Activated CD4-positive, alpha-beta T cell treated with anti-CD3 and anti-CD28 coated beads, Interleukin-2, amount 10 ng/mL, durations not matched to agents 24 days and 14 days (primary cell): ENCODE measurements around the gene ZBTB48. TPM values are rescaled to one million over a fixed set of nuclear protein-coding genes. Genes with fewer than 3 reads are reported as not detected.

Source experiments
- DNase-seq: peaks from one replicate; pipeline ENCODE4 v3.0.0; 2022
- H3K27ac Mint-ChIP-seq: one replicate; pipeline ENCODE4 v1.8.0; 2022; ENCODE audit warnings: mild to moderate bottlenecking, mixed read lengths
- H3K27me3 Mint-ChIP-seq: one replicate; pipeline ENCODE4 v1.8.0; 2022; ENCODE audit warnings: mixed read lengths
- H3K36me3 Mint-ChIP-seq: one replicate; pipeline ENCODE4 v1.8.0; 2022; ENCODE audit warnings: low read depth, mild to moderate bottlenecking, mixed read lengths
- H3K4me1 Mint-ChIP-seq: one replicate; pipeline ENCODE4 v1.8.0; 2021; ENCODE audit warnings: mixed read lengths
- H3K4me3 Mint-ChIP-seq: one replicate; pipeline ENCODE4 v1.8.0; 2022; ENCODE audit warnings: mild to moderate bottlenecking, moderate library complexity, mixed read lengths
- H3K9me3 Mint-ChIP-seq: one replicate; pipeline ENCODE4 v1.8.0; 2021; ENCODE audit warnings: mixed read lengths
- intact Hi-C: fragments of 100-400 bp; cut with micrococcal nuclease; formaldehyde crosslinking; loops from one replicate; pipeline ENCODE4 v1.15.1; 2023
- total RNA-seq: library from RNA; stranded (reverse); gene quantifications from 2 replicates; pipeline ENCODE4 v1.2.3, GENCODE V29; 2022

Gene ZBTB48
- total RNA-seq, 1 donor from 2014 or later = 32.9 TPM

DNA sequence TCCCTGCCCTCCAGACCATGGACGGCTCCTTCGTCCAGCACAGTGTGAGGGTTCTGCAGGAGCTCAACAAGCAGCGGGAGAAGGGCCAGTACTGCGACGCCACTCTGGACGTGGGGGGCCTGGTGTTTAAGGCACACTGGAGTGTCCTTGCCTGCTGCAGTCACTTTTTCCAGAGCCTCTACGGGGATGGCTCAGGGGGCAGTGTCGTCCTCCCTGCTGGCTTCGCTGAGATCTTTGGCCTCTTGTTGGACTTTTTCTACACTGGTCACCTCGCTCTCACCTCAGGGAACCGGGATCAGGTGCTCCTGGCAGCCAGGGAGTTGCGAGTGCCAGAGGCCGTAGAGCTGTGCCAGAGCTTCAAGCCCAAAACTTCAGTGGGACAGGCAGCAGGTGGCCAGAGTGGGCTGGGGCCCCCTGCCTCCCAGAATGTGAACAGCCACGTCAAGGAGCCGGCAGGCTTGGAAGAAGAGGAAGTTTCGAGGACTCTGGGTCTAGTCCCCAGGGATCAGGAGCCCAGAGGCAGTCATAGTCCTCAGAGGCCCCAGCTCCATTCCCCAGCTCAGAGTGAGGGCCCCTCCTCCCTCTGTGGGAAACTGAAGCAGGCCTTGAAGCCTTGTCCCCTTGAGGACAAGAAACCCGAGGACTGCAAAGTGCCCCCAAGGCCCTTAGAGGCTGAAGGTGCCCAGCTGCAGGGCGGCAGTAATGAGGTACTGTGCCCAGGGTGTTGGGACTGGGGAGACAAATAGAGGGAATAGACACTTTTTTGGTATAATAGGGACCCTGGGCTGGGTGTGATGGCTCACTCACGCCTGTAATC, 1.0 kb downstream of the ZBTB48 start:
- H3K9me3 Mint-ChIP-seq = no peaks in the 10 kb centered on the region
- peak overlapping the region; percentile 96 for H3K4me3 Mint-ChIP-seq
- peaks cover 30% of the 10 kb centered on the region for H3K4me1 Mint-ChIP-seq
- peak overlapping the region; percentile 93 for H3K27ac Mint-ChIP-seq
- peak; percentile 67 for DNase-seq
- intact Hi-C loops = loop anchor here (1.0 kb wide), 1 partner anchor 20 kb away; no protein-coding TSS in a partner anchor
- H3K36me3 Mint-ChIP-seq = peaks cover 8% of the 10 kb centered on the region
- H3K27me3 Mint-ChIP-seq = no peaks in the 10 kb centered on the region

DNA sequence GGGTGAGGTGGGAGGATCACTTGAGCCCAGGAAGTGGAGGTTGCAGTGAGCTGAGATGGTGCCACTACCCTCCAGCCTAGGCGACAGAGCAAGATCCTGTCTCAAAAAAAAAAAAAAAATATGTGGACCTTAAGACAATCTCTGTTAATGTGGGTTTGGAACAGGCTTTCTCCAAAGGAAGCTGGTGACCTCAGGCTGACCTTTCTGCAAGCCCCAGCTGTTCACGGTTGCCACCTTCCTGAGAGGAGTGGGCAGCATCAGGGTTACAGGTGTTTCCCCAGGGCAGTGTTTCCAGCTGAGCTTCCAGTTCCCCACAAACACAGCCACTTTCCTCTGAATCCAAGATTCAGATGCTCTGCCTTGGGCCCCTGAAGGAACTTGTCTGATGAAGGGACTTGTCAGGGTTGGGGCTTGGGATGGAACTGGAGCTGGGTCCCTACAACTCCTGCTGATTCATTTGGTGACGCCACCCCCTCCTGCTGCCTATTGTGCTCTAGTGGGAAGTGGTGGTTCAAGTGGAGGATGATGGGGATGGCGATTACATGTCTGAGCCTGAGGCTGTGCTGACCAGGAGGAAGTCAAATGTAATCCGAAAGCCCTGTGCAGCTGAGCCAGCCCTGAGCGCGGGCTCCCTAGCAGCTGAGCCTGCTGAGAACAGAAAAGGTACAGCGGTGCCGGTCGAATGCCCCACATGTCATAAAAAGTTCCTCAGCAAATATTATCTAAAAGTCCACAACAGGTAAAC, 1.9 kb downstream of the ZBTB48 start:
- Mint-ChIP-seq H3K9me3 (no peaks in the 10 kb centered on the region), H3K4me1 (peaks cover 30% of the 10 kb centered on the region), H3K27me3 (no peaks in the 10 kb centered on the region), H3K36me3 (peaks cover 8% of the 10 kb centered on the region), H3K4me3 (peak overlapping the region; percentile 96), H3K27ac (peak overlapping the region; percentile 10)
- intact Hi-C loops = no loop called here
- DNase-seq = no peak

DNA sequence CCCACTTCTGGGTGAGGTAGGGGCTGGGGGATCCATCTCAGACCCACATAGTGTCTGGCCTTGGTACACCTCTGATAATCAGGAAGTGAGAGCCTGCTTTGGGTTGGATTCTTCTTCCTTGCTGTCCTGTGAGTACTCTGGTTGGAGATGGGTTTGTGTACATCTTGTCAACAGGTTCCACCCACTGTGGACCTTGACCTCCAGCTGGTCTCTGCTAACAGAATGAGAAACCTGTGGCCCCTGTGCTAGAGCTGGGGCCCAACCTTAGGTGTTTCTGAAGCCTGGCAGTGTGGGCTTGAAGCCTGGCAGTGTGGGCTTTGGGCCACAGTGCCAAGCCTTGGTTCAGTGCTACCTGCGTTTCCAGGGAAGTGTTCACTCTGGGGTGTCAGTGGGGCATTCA, 2.6 kb downstream of the ZBTB48 start:
- intact Hi-C loops = no loop called here
- Mint-ChIP-seq H3K36me3 (peaks cover 8% of the 10 kb centered on the region), H3K27ac (peak overlapping the region; percentile 45), H3K4me1 (peaks cover 31% of the 10 kb centered on the region), H3K27me3 (no peaks in the 10 kb centered on the region), H3K4me3 (peak overlapping the region; percentile 41), H3K9me3 (no peaks in the 10 kb centered on the region)
- DNase-seq = no peak

DNA sequence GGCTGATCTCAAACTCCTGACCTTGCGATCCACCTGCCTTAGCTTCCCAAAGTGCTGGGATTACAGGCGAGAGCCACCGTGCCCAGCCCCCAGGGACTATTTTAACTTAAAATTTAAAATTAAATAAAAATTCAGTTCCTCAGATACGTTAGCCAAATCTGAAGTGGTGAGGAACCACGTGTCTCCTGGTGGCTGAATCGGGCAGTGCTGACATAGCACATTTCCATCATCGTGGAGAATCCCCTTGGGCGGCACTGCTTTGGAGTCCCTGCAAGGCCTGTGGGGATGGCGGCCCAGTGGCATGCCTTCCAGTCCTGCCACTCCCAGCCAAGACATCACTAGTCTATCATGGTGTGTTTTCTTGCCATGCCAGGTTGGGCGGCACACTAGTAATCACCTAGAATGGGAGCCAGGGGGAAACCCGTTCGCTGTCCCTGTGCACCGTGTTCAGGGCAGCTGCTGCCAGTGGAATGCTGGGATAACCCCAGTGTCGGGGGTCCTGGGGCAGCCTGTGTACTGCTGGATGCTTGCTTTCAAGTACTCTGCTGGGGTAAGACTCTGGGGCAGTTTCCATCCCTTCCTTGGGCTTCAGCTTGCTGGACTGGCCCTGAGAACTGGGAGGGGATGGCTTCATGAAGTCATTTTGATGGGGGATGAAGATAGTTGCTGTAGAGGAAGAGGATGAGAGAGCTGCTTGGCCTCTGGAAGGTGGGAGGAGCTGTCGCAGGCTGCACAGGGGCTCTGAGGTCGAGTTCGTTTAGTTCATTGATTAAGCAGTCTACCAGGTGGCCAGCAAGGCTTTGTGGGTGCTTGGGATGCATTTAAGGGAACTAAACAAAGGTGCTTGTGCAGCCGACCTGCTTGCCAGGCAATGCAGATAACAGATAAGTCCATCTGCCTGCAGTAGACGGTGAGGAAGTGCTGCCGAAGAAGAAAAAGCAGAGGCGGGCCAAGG, 4.6 kb downstream of the ZBTB48 start:
- H3K27me3 Mint-ChIP-seq = no peaks in the 10 kb centered on the region
- no peak overlapping the region for H3K4me3 Mint-ChIP-seq
- DNase-seq = no peak
- no peaks in the 10 kb centered on the region for H3K9me3 Mint-ChIP-seq
- intact Hi-C loops = no loop called here
- no peak overlapping the region for H3K27ac Mint-ChIP-seq
- peaks cover 31% of the 10 kb centered on the region for H3K4me1 Mint-ChIP-seq
- peaks cover 8% of the 10 kb centered on the region for H3K36me3 Mint-ChIP-seq

DNA sequence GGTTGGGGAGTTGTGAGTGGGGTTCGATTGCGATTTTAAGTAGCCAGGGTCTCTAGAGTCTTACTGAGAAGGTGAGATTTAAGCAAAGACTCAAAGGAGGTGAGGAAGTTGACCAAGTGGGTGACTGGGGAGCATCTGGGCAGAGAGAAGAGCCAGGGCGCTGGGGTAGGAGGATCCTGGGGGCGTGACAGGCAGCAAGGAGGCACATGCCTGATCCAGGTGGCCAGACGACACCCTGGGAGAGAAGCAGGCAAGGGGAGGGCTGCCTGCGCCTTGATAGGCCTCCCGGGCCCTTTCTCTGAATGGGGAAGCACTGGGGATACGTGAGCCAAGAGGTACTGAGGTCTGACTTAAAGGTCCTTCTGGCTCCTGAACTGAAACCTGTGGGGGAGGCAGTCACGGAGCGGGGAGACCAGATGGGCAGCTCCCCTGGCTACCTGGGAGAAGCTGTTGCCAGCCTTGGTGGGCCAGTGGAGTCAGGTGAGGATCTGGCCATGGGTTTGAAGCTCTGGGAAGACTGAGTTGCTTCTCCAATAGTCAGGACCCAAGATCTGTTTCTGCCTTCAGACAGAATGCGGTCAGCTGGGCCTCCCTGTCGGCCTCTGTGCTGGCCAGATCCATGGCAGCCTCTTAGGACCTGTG, 5.4 kb downstream of the ZBTB48 start:
- Mint-ChIP-seq H3K27ac (no peak overlapping the region), H3K36me3 (peaks cover 11% of the 10 kb centered on the region), H3K27me3 (no peaks in the 10 kb centered on the region), H3K9me3 (no peaks in the 10 kb centered on the region), H3K4me1 (peaks cover 29% of the 10 kb centered on the region), H3K4me3 (no peak overlapping the region)
- DNase-seq = no peak
- intact Hi-C loops = no loop called here

DNA sequence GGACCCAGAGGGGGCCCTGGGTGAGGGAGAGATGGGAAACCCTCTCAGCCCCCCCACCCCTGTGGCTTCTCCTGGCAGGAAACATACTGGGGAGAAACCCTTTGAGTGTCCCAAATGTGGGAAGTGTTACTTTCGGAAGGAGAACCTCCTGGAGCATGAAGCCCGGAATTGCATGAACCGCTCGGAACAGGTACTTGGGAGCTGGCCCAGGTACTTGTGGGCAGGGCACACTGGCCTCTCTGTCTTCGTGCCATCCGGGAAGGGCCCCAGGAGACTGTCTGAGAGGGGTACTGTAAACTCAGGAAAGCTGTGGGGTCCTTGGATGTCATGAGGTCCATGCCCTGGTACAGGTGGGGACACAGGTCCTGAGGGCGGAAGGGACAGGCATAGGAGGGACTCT, 6.0 kb downstream of the ZBTB48 start:
- Mint-ChIP-seq H3K27ac (no peak overlapping the region), H3K4me1 (peaks cover 24% of the 10 kb centered on the region)
- intact Hi-C loops = no loop called here

DNA sequence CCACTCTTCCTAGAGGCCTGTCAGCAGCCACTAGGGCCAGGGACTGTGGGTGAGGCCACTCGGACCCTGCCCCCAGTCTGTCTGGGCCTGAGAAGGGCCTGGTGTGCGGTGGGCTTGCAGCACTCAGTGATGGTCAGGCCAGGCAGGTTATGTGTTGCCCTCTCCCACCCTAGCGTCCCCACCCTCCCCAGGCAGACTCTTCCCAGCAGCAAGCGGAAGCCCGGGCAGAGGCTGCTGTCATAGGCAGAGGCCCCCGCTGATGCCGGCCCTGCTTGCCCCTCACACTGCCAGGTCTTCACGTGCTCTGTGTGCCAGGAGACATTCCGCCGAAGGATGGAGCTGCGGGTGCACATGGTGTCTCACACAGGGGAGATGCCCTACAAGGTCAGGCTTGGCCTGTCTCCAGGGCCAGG, 6.6 kb downstream of the ZBTB48 start:
- DNase-seq = no peak
- H3K36me3 Mint-ChIP-seq = peaks cover 17% of the 10 kb centered on the region
- no peaks in the 10 kb centered on the region for H3K9me3 Mint-ChIP-seq
- intact Hi-C loops = no loop called here
- peaks cover 21% of the 10 kb centered on the region for H3K4me1 Mint-ChIP-seq
- H3K4me3 Mint-ChIP-seq = no peak overlapping the region
- no peaks in the 10 kb centered on the region for H3K27me3 Mint-ChIP-seq
- H3K27ac Mint-ChIP-seq = no peak overlapping the region

More for the DNA sequence above, 6.0 kb downstream of the ZBTB48 start:
- Mint-ChIP-seq H3K9me3 (no peaks in the 10 kb centered on the region), H3K27me3 (no peaks in the 10 kb centered on the region), H3K36me3 (peaks cover 16% of the 10 kb centered on the region), H3K4me3 (no peak overlapping the region)
- DNase-seq = no peak

DNA sequence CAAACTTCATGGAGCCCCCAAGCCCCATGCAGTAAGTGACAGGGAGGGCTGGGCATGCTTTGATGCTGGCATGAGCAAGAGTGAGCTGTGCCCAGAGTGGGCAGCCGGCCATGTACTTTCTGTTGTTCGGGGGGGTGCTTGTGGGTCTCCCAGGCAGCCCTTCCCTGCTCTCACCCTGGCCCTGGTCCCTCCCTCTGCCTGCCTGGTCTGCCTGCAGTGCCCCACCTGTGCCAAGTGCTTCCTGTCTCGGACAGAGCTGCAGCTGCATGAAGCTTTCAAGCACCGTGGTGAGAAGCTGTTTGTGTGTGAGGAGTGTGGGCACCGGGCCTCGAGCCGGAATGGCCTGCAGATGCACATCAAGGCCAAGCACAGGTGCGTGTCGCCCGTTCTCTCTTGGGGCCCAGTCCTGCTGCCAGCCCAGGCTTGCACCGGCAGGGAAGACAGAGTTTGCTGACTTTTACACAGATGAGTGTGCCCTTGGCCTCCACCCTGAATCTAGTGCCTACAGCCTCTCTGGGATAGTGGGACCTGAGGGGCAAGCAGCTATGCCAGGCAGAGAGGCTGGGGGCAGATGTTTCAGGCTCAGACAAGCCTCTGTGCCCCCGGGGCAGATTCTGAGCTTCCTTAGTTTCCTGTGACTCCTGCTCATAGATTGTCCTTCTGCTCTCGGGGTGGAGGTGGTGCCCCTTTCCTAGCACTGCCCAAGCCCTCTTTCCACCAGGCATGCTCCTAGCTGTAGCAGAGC, 7.6 kb downstream of the ZBTB48 start:
- H3K27ac Mint-ChIP-seq = peak overlapping the region; percentile 16
- intact Hi-C loops = no loop called here

DNA sequence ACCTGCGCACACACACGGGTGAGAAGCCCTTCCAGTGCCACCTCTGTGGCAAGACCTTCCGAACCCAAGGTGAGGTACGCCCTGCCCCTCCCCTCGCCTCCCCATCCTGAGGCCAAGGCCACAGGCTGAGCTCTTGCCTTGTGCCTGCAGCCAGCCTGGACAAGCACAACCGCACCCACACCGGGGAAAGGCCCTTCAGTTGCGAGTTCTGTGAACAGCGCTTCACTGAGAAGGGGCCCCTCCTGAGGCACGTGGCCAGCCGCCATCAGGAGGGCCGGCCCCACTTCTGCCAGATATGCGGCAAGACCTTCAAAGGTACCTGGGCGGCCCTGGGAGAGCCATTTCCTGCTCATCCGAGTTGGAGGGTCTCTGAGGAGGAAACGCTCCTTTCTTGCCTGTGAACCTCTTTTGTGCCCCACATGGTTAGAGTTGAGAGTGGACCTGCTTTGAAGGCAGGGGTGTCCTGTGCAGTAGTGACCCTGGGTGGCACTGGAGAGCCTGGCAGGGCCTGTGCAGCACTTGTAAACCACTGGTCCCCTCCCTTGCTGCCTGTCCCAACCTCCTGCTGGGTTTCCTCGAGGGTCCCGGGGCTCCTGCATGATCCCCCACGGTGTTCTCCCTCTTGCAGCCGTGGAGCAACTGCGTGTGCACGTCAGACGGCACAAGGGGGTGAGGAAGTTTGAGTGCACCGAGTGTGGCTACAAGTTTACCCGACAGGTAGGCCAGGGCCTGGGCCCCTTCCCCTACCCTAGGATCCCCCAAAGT, 8.5 kb downstream of the ZBTB48 start:
- DNase-seq = no peak
- Mint-ChIP-seq H3K4me3 (no peak overlapping the region), H3K27ac (peak overlapping the region; percentile 16), H3K9me3 (no peaks in the 10 kb centered on the region), H3K27me3 (no peaks in the 10 kb centered on the region), H3K36me3 (peaks cover 15% of the 10 kb centered on the region), H3K4me1 (peaks cover 18% of the 10 kb centered on the region)
- intact Hi-C loops = no loop called here

More for the DNA sequence above, 7.6 kb downstream of the ZBTB48 start:
- H3K9me3 Mint-ChIP-seq = no peaks in the 10 kb centered on the region
- H3K4me1 Mint-ChIP-seq = peaks cover 19% of the 10 kb centered on the region
- no peaks in the 10 kb centered on the region for H3K27me3 Mint-ChIP-seq
- H3K36me3 Mint-ChIP-seq = peaks cover 15% of the 10 kb centered on the region
- DNase-seq = no peak
- no peak overlapping the region for H3K4me3 Mint-ChIP-seq

DNA sequence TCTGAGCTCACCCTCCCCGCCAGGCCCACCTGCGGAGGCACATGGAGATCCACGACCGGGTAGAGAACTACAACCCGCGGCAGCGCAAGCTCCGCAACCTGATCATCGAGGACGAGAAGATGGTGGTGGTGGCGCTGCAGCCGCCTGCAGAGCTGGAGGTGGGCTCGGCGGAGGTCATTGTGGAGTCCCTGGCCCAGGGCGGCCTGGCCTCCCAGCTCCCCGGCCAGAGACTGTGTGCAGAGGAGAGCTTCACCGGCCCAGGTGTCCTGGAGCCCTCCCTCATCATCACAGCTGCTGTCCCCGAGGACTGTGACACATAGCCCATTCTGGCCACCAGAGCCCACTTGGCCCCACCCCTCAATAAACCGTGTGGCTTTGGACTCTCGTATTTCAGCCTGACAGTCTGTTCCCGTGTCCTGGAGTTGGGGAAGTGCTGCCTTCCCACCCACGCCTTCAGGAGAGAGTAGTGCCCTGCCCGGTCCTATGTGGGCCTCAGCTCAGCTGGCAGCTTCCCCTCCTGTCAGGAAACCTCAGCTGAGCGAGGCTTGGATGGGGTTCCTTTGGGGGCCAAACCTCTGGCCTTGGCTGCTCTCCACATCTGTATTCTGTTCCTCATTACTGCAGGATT, 9.2 kb downstream of the ZBTB48 start:
- intact Hi-C loops = no loop called here
- Mint-ChIP-seq H3K4me3 (no peak overlapping the region), H3K27ac (no peak overlapping the region), H3K36me3 (peaks cover 20% of the 10 kb centered on the region), H3K27me3 (no peaks in the 10 kb centered on the region), H3K9me3 (no peaks in the 10 kb centered on the region), H3K4me1 (peaks cover 20% of the 10 kb centered on the region)
- DNase-seq = no peak

DNA sequence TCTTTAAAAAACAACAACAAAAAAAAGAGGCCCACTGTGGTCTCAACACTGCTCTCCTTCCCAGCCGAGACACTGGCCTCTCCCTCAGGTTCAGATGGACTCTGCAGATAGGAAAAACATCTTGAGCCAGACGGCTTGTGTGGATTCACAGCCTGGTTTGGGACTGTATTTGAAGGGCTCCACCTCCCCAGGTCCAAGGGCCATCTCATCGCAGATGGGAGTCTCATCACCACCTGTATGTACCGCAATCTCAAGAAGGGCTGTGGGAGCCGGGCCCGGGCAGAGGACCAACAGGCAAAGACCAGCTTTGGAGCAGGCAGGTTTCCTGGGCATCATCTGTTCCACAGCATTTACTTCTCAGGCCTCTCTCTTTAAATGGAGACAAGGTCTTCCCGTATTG, 10.3 kb downstream of the ZBTB48 start:
- no peaks in the 10 kb centered on the region for H3K27me3 Mint-ChIP-seq
- H3K9me3 Mint-ChIP-seq = no peaks in the 10 kb centered on the region
- H3K4me3 Mint-ChIP-seq = no peak overlapping the region
- intact Hi-C loops = no loop called here
- H3K4me1 Mint-ChIP-seq = peaks cover 13% of the 10 kb centered on the region
- DNase-seq = no peak
- H3K36me3 Mint-ChIP-seq = peaks cover 26% of the 10 kb centered on the region
- no peak overlapping the region for H3K27ac Mint-ChIP-seq

DNA sequence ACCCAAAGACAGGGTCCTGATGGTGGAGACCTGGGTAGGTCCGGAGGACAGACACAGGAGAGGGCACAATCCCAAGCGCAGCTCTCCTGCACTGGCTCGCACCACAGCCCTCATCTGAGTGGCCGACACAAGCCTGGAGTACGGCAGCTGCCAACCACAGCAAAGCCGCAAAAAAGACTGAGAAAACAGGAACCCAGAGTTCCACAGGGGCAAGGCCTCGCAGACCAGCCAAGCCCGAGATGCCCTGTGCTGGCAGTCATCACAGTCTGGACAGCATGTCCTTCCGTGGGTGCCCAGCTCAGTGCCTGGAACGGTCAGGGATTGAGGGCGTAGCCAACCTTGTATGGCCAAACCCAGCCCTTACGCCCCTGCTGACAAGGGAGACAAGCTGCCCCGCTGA, 11.4 kb downstream of the ZBTB48 start:
- no peak for DNase-seq
- H3K9me3 Mint-ChIP-seq = no peaks in the 10 kb centered on the region
- no peak overlapping the region for H3K27ac Mint-ChIP-seq
- H3K4me1 Mint-ChIP-seq = peaks cover 14% of the 10 kb centered on the region
- no peak overlapping the region for H3K4me3 Mint-ChIP-seq
- intact Hi-C loops = no loop called here
- H3K36me3 Mint-ChIP-seq = peaks cover 38% of the 10 kb centered on the region
- H3K27me3 Mint-ChIP-seq = no peaks in the 10 kb centered on the region
